GM23338 (cell line): ENCODE measurements around the gene DGKG. TPM values are rescaled to one million over a fixed set of nuclear protein-coding genes. Genes with fewer than 3 reads are reported as not detected.
A peak's percentile ranks its signal among the peaks of the same experiment; 100 is the strongest.

Source experiments
- ATAC-seq: fragments of 200-7000 bp; cut with Tn5 transposase; 3 replicates; pipeline ENCODE4 v1.9.1; 2020
- DNase-seq: peaks from one replicate; pipeline ENCODE4 v3.0.0-alpha.2; 2015; ENCODE audit warnings: low spot score
- H2AFZ ChIP-seq: fragments of 200-600 bp; sonication (generic); 2 replicates; pipeline ENCODE4 v1.8.0; 2016; ENCODE audit warnings: antibody characterized with exemption, mild to moderate bottlenecking, moderate library complexity
- H3F3A ChIP-seq: fragments of 200-600 bp; sonication (generic); replicated peaks from 2 replicates; pipeline ENCODE4 v1.8.0; 2017; ENCODE audit warnings: antibody characterized with exemption, mixed run types, low read depth
- H3K27ac ChIP-seq: fragments of 200-600 bp; sonication (generic); 2 replicates; pipeline ENCODE4 v1.6.1; 2016; ENCODE audit warnings: low read depth
- H3K27me3 ChIP-seq: fragments of 200-600 bp; sonication (generic); 2 replicates; pipeline ENCODE4 v1.8.0; 2016; ENCODE audit warnings: mild to moderate bottlenecking, mixed run types, moderate library complexity; ENCODE audit not compliant: insufficient read depth
- H3K36me3 ChIP-seq: fragments of 200-600 bp; sonication (generic); 2 replicates; pipeline ENCODE4 v1.8.0; 2016; ENCODE audit warnings: mild to moderate bottlenecking; ENCODE audit not compliant: insufficient read depth
- H3K4me1 ChIP-seq: fragments of 200-600 bp; sonication (generic); 2 replicates; pipeline ENCODE4 v1.8.0; 2016; ENCODE audit warnings: mild to moderate bottlenecking, moderate library complexity; ENCODE audit not compliant: insufficient read depth
- H3K4me2 ChIP-seq: fragments of 200-600 bp; sonication (generic); 2 replicates; pipeline ENCODE4 v1.7.1; 2017; ENCODE audit warnings: mixed run types
- H3K4me3 ChIP-seq: fragments of 200-600 bp; sonication (generic); 2 replicates; pipeline ENCODE4 v1.6.1; 2016; ENCODE audit warnings: mixed run types
- H3K79me2 ChIP-seq: fragments of 200-600 bp; sonication (generic); replicated peaks from 2 replicates; pipeline ENCODE4 v1.8.0; 2017; ENCODE audit warnings: mild to moderate bottlenecking; ENCODE audit not compliant: insufficient read depth
- H3K9me2 ChIP-seq: fragments of 200-600 bp; sonication (generic); 2 replicates; pipeline ENCODE4 v1.8.0; 2017; ENCODE audit not compliant: insufficient read depth
- H4K20me1 ChIP-seq: fragments of 200-600 bp; sonication (generic); replicated peaks from 2 replicates; pipeline ENCODE4 v1.8.0; 2017; ENCODE audit warnings: mild to moderate bottlenecking; ENCODE audit not compliant: insufficient read depth
- H3K27ac Mint-ChIP-seq: 2 replicates; pipeline ENCODE4 v1.8.0; 2020; ENCODE audit warnings: inconsistent platforms, mild to moderate bottlenecking, moderate library complexity, mixed read lengths
- H3K27me3 Mint-ChIP-seq: 3 replicates; pipeline ENCODE4 v1.8.0; 2022; ENCODE audit warnings: low read depth, mild to moderate bottlenecking, moderate library complexity, mixed read lengths, inconsistent platforms; ENCODE audit not compliant: insufficient read depth, poor library complexity
- H3K36me3 Mint-ChIP-seq: 3 replicates; pipeline ENCODE4 v1.8.0; 2021; ENCODE audit warnings: low read depth, mild to moderate bottlenecking, inconsistent platforms, moderate library complexity, mixed read lengths
- H3K4me1 Mint-ChIP-seq: 3 replicates; pipeline ENCODE4 v1.8.0; 2020; ENCODE audit warnings: mild to moderate bottlenecking, inconsistent platforms, mixed read lengths
- H3K4me3 Mint-ChIP-seq: 3 replicates; pipeline ENCODE4 v1.8.0; 2021; ENCODE audit warnings: moderate library complexity, mild to moderate bottlenecking, inconsistent platforms, mixed read lengths
- H3K9me3 Mint-ChIP-seq: 3 replicates; pipeline ENCODE4 v1.8.0; 2020; ENCODE audit warnings: moderate library complexity, mild to moderate bottlenecking, inconsistent platforms, mixed read lengths
- EZH2 ChIP-seq: fragments of 200-600 bp; sonication (generic); IDR thresholded peaks from one replicate; pipeline ENCODE4 v1.8.0; 2017; ENCODE audit warnings: antibody characterized with exemption, mild to moderate bottlenecking, low read depth; ENCODE audit not compliant: unreplicated experiment
- polyA plus RNA-seq: library from polyadenylated mRNA; unstranded; fragments of >200 nt; fragmentation: Nextera tagmentation; extraction: Ambion mirVana; gene quantifications from 2 replicates; pipeline ENCODE4 v1.2.1, GENCODE V29; 2016
- total RNA-seq: library from RNA; depleted of rRNA; stranded (reverse); fragments of >200 nt; shearing (Covaris generic); gene quantifications from 2 replicates; pipeline ENCODE4 v1.2.3, GENCODE V29; 2014
- TF ChIP-seq, protein P1 (sequence below): IDR thresholded peaks from one replicate; pipeline ENCODE4 v1.6.1; 2018; ENCODE audit warnings: antibody characterized with exemption; ENCODE audit not compliant: unreplicated experiment
- TF ChIP-seq, protein P2 (sequence below): IDR thresholded peaks from 2 replicates; pipeline ENCODE4 v1.6.1; 2016; ENCODE audit warnings: antibody characterized with exemption
- TF ChIP-seq, protein P3 (sequence below), 2 experiments: fragments of 200-600 bp in 1 of 2; sonication (generic) in 1 of 2; conservative IDR thresholded peaks; 2 replicates each; pipeline versions ENCODE4 v1.5.1 to v1.6.1; 2016 to 2017; ENCODE audit warnings: antibody characterized with exemption in 2 of 2, low read depth in 2 of 2, mild to moderate bottlenecking in 2 of 2, moderate library complexity in 1 of 2

Gene DGKG
- total and polyA plus RNA-seq, 2 experiments from 2014 or later, result 0.14 to 0.31 TPM

DNA sequence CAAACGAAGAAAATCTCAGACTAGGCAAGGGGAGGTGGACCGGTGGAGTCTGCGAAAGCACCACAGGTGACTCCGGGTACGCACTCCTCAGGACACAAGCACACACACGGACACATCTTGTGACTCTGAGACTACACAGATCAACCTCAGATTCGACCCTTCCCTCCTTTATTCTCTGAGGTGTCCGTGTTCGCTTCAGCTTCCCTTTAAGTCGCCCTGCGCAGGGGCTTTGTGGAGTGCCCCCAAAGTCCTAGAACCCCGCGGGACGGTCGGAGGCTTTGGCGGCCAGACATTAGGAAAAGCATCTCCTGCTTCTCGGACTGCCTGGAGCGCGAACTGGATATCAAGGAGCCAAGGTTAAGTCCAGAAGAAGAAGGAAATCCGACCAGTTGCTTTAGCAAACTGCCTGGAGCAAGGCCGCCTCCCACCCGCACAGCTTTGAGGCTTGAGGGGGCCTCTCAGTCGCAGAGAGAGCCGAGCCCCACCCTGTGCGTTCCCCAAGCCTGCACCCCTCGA, 730 bp downstream of the DGKG start:
- no peak overlapping the region for H3K27ac Mint-ChIP-seq
- Histone ChIP-seq H3K4me1 (0 out of 2 replicates have a peak, but pooled peaks cover 4% of the 10 kb centered on the region), H3K4me2 (peak overlapping the region; percentile 98), H3F3A (0 out of 2 replicates have a peak, but pooled peaks cover 5% of the 10 kb centered on the region), H2AFZ (peak overlapping the region; percentile 97), H4K20me1 (no peaks in the 10 kb centered on the region), H3K4me3 (peak overlapping the region; percentile 77), H3K79me2 (no peaks in the 10 kb centered on the region), H3K36me3 (no peaks in the 10 kb centered on the region), H3K27ac (no peak overlapping the region), H3K9me2 (no peaks in the 10 kb centered on the region), H3K27me3 (peaks cover 67% of the 10 kb centered on the region)
- no peaks in the 10 kb centered on the region for H3K9me3 Mint-ChIP-seq
- peak overlapping the region; percentile 71 for H3K4me3 Mint-ChIP-seq
- ATAC-seq (peak; percentile 25), DNase-seq (peak; percentile 33)
- no peaks in the 10 kb centered on the region for H3K36me3 Mint-ChIP-seq
- H3K4me1 Mint-ChIP-seq, result peaks cover 12% of the 10 kb centered on the region
- TF ChIP-seq, protein P1, sequence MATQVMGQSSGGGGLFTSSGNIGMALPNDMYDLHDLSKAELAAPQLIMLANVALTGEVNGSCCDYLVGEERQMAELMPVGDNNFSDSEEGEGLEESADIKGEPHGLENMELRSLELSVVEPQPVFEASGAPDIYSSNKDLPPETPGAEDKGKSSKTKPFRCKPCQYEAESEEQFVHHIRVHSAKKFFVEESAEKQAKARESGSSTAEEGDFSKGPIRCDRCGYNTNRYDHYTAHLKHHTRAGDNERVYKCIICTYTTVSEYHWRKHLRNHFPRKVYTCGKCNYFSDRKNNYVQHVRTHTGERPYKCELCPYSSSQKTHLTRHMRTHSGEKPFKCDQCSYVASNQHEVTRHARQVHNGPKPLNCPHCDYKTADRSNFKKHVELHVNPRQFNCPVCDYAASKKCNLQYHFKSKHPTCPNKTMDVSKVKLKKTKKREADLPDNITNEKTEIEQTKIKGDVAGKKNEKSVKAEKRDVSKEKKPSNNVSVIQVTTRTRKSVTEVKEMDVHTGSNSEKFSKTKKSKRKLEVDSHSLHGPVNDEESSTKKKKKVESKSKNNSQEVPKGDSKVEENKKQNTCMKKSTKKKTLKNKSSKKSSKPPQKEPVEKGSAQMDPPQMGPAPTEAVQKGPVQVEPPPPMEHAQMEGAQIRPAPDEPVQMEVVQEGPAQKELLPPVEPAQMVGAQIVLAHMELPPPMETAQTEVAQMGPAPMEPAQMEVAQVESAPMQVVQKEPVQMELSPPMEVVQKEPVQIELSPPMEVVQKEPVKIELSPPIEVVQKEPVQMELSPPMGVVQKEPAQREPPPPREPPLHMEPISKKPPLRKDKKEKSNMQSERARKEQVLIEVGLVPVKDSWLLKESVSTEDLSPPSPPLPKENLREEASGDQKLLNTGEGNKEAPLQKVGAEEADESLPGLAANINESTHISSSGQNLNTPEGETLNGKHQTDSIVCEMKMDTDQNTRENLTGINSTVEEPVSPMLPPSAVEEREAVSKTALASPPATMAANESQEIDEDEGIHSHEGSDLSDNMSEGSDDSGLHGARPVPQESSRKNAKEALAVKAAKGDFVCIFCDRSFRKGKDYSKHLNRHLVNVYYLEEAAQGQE, result no peak
- peak; percentile 94 for TF ChIP-seq EZH2
- H3K27me3 Mint-ChIP-seq, result peaks cover 47% of the 10 kb centered on the region

DNA sequence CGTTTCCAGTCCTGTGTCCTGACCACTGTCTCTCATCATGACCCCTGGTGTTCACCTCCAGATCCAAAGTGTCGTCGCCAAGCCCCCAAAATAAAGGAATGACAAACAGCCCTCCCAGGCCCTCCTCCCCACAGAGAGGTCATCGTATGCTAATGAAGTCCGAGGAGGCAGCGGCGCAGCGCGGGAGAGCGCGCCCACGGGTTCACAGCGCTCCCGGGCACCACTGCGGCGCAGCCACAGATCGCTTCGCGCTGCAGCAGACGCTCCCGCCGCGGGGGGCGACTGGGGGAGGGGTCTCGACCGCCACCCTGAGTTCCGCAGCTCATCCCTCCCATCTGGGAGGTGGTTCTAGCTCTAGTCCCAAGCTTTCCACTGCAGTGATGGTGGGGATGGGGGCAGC, 1.3 kb downstream of the DGKG start:
- no peak overlapping the region for H3K27ac Mint-ChIP-seq
- H3K4me2 ChIP-seq, result peak overlapping the region; percentile 98

More for the DNA sequence above, 1.3 kb downstream of the DGKG start:
- Mint-ChIP-seq H3K9me3 (no peaks in the 10 kb centered on the region), H3K27me3 (peaks cover 48% of the 10 kb centered on the region), H3K36me3 (no peaks in the 10 kb centered on the region), H3K4me3 (peak overlapping the region; percentile 71), H3K4me1 (peaks cover 12% of the 10 kb centered on the region)
- Histone ChIP-seq H2AFZ (peak overlapping the region; percentile 97), H4K20me1 (no peaks in the 10 kb centered on the region), H3K27ac (no peak overlapping the region), H3K4me1 (0 out of 2 replicates have a peak, but pooled peaks cover 4% of the 10 kb centered on the region), H3K79me2 (no peaks in the 10 kb centered on the region), H3K9me2 (peaks cover 4% of the 10 kb centered on the region; the same call in 1 of the 2 replicates), H3K27me3 (peaks cover 67% of the 10 kb centered on the region), H3K36me3 (no peaks in the 10 kb centered on the region), H3K4me3 (peak overlapping the region; percentile 77), H3F3A (0 out of 2 replicates have a peak, but pooled peaks cover 5% of the 10 kb centered on the region)
- ATAC-seq (peak; percentile 63), DNase-seq (peak; percentile 65)
- TF ChIP-seq, protein P2, sequence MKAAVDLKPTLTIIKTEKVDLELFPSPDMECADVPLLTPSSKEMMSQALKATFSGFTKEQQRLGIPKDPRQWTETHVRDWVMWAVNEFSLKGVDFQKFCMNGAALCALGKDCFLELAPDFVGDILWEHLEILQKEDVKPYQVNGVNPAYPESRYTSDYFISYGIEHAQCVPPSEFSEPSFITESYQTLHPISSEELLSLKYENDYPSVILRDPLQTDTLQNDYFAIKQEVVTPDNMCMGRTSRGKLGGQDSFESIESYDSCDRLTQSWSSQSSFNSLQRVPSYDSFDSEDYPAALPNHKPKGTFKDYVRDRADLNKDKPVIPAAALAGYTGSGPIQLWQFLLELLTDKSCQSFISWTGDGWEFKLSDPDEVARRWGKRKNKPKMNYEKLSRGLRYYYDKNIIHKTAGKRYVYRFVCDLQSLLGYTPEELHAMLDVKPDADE, result no peak
- TF ChIP-seq, protein P3, sequence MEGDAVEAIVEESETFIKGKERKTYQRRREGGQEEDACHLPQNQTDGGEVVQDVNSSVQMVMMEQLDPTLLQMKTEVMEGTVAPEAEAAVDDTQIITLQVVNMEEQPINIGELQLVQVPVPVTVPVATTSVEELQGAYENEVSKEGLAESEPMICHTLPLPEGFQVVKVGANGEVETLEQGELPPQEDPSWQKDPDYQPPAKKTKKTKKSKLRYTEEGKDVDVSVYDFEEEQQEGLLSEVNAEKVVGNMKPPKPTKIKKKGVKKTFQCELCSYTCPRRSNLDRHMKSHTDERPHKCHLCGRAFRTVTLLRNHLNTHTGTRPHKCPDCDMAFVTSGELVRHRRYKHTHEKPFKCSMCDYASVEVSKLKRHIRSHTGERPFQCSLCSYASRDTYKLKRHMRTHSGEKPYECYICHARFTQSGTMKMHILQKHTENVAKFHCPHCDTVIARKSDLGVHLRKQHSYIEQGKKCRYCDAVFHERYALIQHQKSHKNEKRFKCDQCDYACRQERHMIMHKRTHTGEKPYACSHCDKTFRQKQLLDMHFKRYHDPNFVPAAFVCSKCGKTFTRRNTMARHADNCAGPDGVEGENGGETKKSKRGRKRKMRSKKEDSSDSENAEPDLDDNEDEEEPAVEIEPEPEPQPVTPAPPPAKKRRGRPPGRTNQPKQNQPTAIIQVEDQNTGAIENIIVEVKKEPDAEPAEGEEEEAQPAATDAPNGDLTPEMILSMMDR (conservative IDR thresholded peaks at IDR 0.05; ENCODE audit: low read depth in 2 of 2), result no peak
